Transverse colon (tissue), 4 donors: ENCODE data around the gene MAS1. TPM values are rescaled to one million over a fixed set of nuclear protein-coding genes. Genes with fewer than 3 reads are reported as not detected.
A peak's percentile ranks its signal among the peaks of the same experiment; 100 is the strongest.

Experiments
- DNase-seq: peaks from one replicate; pipeline ENCODE4 v3.0.0-alpha.2; 2019
- H3K27ac ChIP-seq, 4 donors: fragments of 200-600 bp; sonication (generic); 2 replicates each; pipeline ENCODE4 v1.5.1; 2016 to 2018; ENCODE audit warnings: inconsistent platforms in 4 of 4
- H3K27me3 ChIP-seq: fragments of 200-600 bp; sonication (generic); 2 replicates; pipeline ENCODE4 v1.5.1; 2017; ENCODE audit warnings: inconsistent platforms
- H3K36me3 ChIP-seq, 4 donors: fragments of 200-600 bp; sonication (generic); 2 replicates each; pipeline ENCODE4 v1.5.1; 2017 to 2019; ENCODE audit warnings: inconsistent platforms in 4 of 4
- H3K4me1 ChIP-seq, 4 donors: fragments of 200-600 bp; sonication (generic); 2 replicates each; pipeline ENCODE4 v1.5.1; 2017 to 2020; ENCODE audit warnings: inconsistent platforms in 4 of 4
- H3K4me3 ChIP-seq, 4 donors: fragments of 200-600 bp; sonication (generic); 1 replicate in 1 of 4; 2 replicates in 3 of 4; pipeline versions ENCODE4 v1.5.1 to v1.6.1; 2017 to 2019; ENCODE audit warnings: inconsistent platforms in 4 of 4
- H3K9me3 ChIP-seq, 2 donors: fragments of 200-600 bp; sonication (generic); 2 replicates each; pipeline ENCODE4 v1.5.1; 2017 to 2019; ENCODE audit warnings: inconsistent platforms in 2 of 2
- CTCF ChIP-seq, 5 experiments: fragments of 200-600 bp in 3 of 5; fragments of 450-650 bp in 2 of 5; sonication (generic) in 3 of 5; IDR thresholded peaks; 1 replicate in 2 of 5; 2 replicates in 3 of 5; pipeline ENCODE4 v1.5.1; 2016 to 2017; ENCODE audit warnings: antibody characterized with exemption in 5 of 5, inconsistent platforms in 3 of 5, mild to moderate bottlenecking in 2 of 5, moderate library complexity in 1 of 5
- EP300 ChIP-seq: sonication (generic); formaldehyde crosslinking; IDR thresholded peaks from one replicate; pipeline ENCODE4 v1.6.1; 2017; ENCODE audit warnings: antibody characterized with exemption, low read depth
- POLR2A ChIP-seq: fragments of 450-650 bp; IDR thresholded peaks from one replicate; pipeline ENCODE4 v1.6.1; 2016; ENCODE audit warnings: antibody characterized with exemption, mild to moderate bottlenecking, moderate library complexity
- POLR2AphosphoS5 ChIP-seq, 3 donors: sonication (generic); formaldehyde crosslinking; IDR thresholded peaks; one replicate each; pipeline ENCODE4 v1.6.1; 2016; ENCODE audit warnings: antibody characterized with exemption in 3 of 3
- WGBS, 2 donors: methylation state at CpG; one replicate each; pipeline ENCODE4 v1.1.5; 2018; ENCODE audit warnings: low coverage in 1 of 2; 5-methylcytosine and 5-hydroxymethylcytosine counted together
- in situ Hi-C, 4 donors: fragments of 200-750 bp; cut with MboI; loops; one replicate each; pipeline versions ENCODE4 v1.15.0 to v1.15.1; 2017; ENCODE audit warnings: low sequenced_read_pairs in 3 of 4, low pct_ligation_motif_present in 1 of 4, low pct_unique_long_range_greater_than_20kb in 1 of 4
- intact Hi-C: fragments of 100-400 bp; cut with DNase I; formaldehyde crosslinking; loops from one replicate; pipeline ENCODE4 v1.15.1; 2023; ENCODE audit warnings: low total_unique reads
- total RNA-seq, 4 donors: library from RNA; depleted of rRNA; stranded (reverse); fragments of >200 nt; gene quantifications; one replicate each; pipeline ENCODE4 v1.1.0, GENCODE V29; 2016

MAS1 gene
- total RNA-seq, 4 donors from 2014 or later: not detected

- DNase-seq: no peak
- 18% methylated on average over 6 of the region's 6 CpGs for WGBS, 2 donors
- intact Hi-C loops: no loop called here
- TF ChIP-seq POLR2A: no peak
- peak in 2 of 5 experiments; percentile 13 to 20 for TF ChIP-seq CTCF (IDR thresholded peaks at IDR 0.05)
- TF ChIP-seq EP300: no peak
- no peak for TF ChIP-seq POLR2AphosphoS5 (IDR thresholded peaks at IDR 0.05)
- peaks cover 0 to 7% of the 10 kb centered on the region in 2 donors for H3K9me3 ChIP-seq
- H3K4me1 ChIP-seq: peaks cover 0 to 5% (median 0%) of the 10 kb centered on the region in 4 donors
- peaks cover 3% of the 10 kb centered on the region for H3K27me3 ChIP-seq
- H3K36me3 ChIP-seq: no peaks in the 10 kb centered on the region
- in situ Hi-C loops: loop anchor here in 3 of 4 donors (25.0 kb wide), 1 partner anchor 609 kb away; no protein-coding TSS in a partner anchor
- no peak overlapping the region for H3K27ac ChIP-seq
- no peak overlapping the region for H3K4me3 ChIP-seq
Observed at GRCh38 chr6:159852877-159853276, 37.9 kb upstream of the MAS1 start.

DNA sequence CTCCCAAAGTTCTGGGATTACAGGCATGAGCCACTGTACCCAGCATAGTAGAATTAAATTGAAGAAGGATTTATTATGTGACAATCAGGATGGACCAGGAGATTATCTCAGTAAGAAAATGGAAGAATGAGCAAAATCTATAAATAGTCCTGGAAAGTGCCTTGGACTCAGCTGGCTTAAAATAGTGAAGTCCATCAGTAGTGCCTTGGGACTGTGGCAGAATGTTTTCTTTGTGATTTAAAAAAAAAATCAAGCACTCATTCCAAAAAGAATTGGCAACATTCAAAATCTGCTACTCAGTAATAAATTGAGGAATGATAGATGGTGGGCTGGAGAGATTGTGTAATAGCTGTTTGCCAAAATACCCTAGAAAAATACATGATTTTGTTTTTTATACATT lies 37.0 kb upstream of the MAS1 start:
- no peak overlapping the region for H3K27ac ChIP-seq
- in situ Hi-C loops: loop anchor here in 3 of 4 donors (25.0 kb wide), 1 partner anchor 609 kb away; no protein-coding TSS in a partner anchor
- H3K4me1 ChIP-seq: peaks cover 0 to 5% (median 0%) of the 10 kb centered on the region in 4 donors
- H3K9me3 ChIP-seq: peaks cover 0 to 3% of the 10 kb centered on the region in 2 donors
- TF ChIP-seq CTCF (IDR thresholded peaks at IDR 0.05) (no peak), POLR2A (no peak), EP300 (no peak), POLR2AphosphoS5 (IDR thresholded peaks at IDR 0.05) (no peak)
- no peak overlapping the region for H3K4me3 ChIP-seq
- peaks cover 8% of the 10 kb centered on the region for H3K27me3 ChIP-seq
- intact Hi-C loops: no loop called here
- no peaks in the 10 kb centered on the region for H3K36me3 ChIP-seq
- no peak for DNase-seq

- intact Hi-C loops: no loop called here
- WGBS, 2 donors: 76 to 86% methylated on average over 3 of the region's 3 CpGs
- no peaks in the 10 kb centered on the region for H3K9me3 ChIP-seq
Observed at GRCh38 chr6:159854959-159855358, 35.8 kb upstream of the MAS1 start.

DNA sequence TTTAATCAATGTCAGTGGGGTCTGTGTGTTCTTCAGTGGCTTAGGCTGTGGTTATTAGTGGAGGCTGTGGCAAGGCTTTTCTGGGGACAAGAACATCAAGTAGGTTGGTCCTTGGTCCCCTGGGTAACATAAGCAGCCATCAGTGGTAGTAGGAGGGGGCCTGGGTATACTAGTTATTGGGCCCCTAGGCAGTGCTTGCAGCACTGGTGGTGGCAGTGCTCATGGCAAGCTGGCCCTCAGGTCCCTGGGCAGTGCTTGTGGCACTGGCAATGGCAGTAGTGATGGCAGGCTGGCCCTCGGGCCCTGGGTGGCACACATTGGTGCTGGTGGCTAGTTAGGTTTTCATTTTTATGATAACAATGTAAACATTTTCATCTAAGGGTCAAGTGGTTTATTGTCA lies 32.5 kb upstream of the MAS1 start:
- no peaks in the 10 kb centered on the region for H3K9me3 ChIP-seq
- peaks cover 16% of the 10 kb centered on the region for H3K27me3 ChIP-seq
- TF ChIP-seq CTCF (IDR thresholded peaks at IDR 0.05): no peak
- no peak for TF ChIP-seq EP300
- no peak for TF ChIP-seq POLR2AphosphoS5 (IDR thresholded peaks at IDR 0.05)
- no peak for TF ChIP-seq POLR2A
- DNase-seq: no peak
- WGBS, 2 donors: 93% methylated on average over 1 of the region's 1 CpG; no CpG with 5 or more reads in 1 of the 2 donors
- in situ Hi-C loops (loop anchor here in 3 of 4 donors (25.0 kb wide), 1 partner anchor 604 kb away; no protein-coding TSS in a partner anchor), intact Hi-C loops (no loop called here)
- no peaks in the 10 kb centered on the region for H3K4me1 ChIP-seq
- H3K4me3 ChIP-seq: no peak overlapping the region
- no peaks in the 10 kb centered on the region for H3K36me3 ChIP-seq
- no peak overlapping the region for H3K27ac ChIP-seq

More at GRCh38 chr6:159854959-159855358, 35.8 kb upstream of the MAS1 start:
- no peaks in the 10 kb centered on the region for H3K36me3 ChIP-seq
- peaks cover 0 to 5% (median 0%) of the 10 kb centered on the region in 4 donors for H3K4me1 ChIP-seq
- no peak for DNase-seq
- H3K4me3 ChIP-seq: no peak overlapping the region
- TF ChIP-seq POLR2AphosphoS5 (IDR thresholded peaks at IDR 0.05) (no peak), EP300 (no peak), POLR2A (no peak), CTCF (IDR thresholded peaks at IDR 0.05) (no peak)
- H3K27ac ChIP-seq: no peak overlapping the region
- peaks cover 8% of the 10 kb centered on the region for H3K27me3 ChIP-seq
- in situ Hi-C loops: loop anchor here in 3 of 4 donors (25.0 kb wide), 1 partner anchor 607 kb away; no protein-coding TSS in a partner anchor
